Esophagus mucosa (tissue), 1 donor: ENCODE results near the gene MYO15A. TPM values are rescaled to one million over a fixed set of nuclear protein-coding genes. Genes with fewer than 3 reads are reported as not detected.
A peak's percentile ranks its signal among the peaks of the same experiment; 100 is the strongest.

ENCODE experiments used
- ATAC-seq: fragments of 200-7000 bp; cut with Tn5 transposase; one replicate; pipeline ENCODE4 v1.9.1; 2020
- total RNA-seq: library from RNA; stranded (reverse); gene quantifications from one replicate; pipeline ENCODE4 v1.2.4, GENCODE V29; 2023
- donor health status: DM: yes; HTN: yes; CAD: no.

Gene MYO15A
- total RNA-seq, 1 donor from 2014 or later: 0.44 TPM

DNA sequence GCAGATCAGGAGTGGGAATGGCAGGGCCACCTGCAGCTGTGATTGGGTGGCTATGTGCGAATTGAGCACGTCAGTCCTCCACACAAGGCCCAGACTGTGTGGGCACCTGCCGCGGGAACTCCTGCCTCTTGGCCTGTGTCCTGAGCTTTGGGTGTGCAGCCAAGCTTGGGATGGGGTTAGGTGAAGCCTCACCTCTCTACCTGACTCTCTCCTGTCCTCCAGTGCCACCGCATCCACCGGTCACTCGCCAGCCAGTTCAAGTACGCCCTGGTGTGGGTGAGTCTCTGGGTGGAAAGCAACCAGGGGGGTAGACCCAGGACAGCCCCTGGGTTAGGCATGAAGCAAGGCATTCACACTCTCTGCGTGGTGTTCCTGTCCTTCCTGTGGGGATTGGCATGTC, 2.3 kb upstream of the MYO15A start:
- ATAC-seq: no peak

DNA sequence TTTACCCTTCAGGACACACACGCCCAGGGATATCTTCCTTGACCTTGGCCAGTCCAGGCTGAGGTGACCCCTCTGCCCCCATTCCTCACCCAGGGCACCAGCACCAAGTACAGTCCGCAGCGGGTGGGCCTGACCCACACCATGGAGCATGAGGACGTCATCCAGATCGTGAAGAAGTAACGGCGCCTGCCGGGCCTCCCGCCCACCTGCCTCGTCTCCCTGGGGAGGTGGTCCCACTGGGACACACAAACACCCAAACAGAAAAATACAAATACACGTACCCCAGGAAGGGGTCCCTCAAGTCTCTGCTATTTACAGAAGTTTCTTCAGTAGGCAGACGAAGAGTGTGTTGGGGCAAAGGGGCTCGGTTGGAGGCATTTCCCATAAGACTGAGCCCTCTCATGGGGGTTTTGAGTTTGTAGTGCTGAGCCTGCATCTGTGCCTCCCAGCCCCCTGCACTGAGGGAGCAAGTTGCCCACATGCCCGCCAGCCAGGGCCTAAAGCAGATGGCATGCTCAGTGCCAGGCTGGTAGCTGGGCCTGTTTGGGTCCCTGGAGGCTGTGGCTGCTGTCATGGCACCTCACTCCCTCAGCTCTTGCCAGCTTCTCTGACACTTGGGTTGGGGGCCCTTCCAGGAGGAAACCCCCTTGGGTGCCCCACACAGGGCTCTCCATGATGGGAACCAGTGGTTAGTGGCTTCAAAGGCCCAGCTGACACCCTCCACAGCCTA, 1.3 kb upstream of the MYO15A start:
- no peak for ATAC-seq

DNA sequence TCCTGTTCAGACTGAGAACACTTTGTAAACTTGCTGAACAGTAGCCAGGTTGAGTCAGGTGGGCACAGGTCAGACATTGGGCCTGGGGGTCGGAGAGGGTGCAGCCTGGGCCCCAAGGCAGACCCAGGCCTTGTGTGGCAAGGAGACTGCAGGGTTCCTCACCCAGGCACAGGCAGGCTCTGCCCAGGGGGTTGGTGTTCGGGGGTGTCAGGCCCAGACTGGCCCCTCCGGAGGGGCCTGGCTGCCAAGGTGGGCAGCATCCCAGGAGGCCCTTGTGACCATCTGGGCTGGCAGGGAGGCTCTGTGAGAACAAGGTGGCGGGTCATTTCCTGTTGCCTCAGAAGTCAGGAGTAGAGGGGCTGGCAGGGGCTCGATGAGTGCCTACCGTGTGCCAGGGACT, 585 bp upstream of the MYO15A start:
- ATAC-seq: no peak

DNA sequence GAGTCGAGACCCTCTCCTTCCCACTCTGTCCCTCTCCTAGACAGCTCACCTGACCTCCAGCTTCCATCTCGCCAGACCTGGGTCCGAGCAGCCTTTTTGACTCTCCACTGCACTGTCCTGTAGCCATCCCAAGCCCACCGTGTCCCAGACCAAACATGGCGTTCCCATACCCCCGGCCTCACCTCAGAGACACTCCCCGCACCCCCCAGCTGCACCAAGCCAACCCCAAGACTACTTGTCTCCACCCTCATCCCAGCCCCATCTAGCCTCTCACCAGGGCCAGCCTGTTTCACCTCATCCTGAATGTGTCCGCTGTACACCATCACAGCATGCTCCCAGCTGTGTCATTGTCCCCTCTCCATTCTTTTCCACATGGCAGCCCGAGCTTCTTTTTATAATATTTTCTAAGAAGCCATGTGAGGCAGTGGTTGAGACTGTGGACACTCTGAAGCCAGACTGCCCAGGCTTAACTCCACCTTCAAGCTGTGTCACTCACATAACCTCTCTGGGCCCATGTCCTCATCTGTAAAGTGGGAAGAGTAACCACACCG, 1.5 kb downstream of the MYO15A start:
- no peak for ATAC-seq

DNA sequence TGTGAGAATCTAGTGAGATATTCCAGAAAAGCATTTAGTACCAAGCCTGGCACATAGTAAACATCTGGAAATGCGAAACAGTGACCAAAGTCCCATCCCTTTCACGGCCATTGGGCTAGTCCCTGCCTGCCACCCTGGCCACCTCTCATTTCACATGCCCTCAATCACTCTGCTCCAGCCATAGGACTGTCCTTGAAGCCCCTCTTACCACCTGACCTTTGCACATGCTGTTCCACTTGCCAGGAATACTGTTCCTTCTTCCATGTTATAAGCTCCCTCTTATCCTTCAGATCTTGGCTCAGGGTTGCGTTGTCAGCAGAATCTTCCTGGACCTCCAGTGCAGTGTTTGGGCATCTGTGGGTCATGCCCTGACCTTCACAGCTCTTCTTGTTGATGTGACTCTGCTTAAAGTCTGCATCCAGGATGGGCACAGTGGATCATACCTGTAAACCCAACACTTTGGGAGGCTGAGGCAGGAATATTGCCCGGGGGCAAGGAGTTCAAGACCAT, 2.1 kb downstream of the MYO15A start:
- no peak for ATAC-seq

DNA sequence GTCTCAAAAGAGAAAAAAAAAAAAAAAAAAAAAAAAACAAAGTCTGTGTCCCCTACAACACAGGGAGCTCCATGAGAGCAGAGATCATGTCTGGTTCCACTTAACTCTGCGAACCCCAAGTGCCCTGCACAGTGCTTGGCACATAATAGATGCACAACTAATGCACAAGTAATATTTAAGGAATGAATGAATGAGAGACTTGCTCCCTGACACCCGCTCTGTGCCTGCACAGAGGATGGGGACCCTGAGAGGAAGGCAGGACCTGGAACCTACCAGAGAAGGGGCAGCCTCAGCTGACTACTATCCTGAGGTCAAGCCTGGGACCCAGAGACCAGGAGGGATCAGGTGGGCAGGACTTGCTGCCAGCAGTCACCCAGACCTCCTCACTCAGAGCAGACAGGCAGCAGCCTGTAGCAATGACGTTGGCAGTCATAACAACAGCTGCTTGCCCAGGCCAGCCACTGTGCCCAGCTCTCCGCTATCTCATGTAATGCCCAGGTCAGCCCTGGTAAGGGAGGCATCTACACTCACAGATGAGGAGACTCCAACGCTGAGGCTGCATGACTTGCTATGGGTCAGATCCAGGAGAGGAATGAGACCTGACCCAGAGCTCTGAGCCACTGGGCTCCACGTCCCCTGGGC, 2.9 kb downstream of the MYO15A start:
- ATAC-seq: peak; percentile 11

DNA sequence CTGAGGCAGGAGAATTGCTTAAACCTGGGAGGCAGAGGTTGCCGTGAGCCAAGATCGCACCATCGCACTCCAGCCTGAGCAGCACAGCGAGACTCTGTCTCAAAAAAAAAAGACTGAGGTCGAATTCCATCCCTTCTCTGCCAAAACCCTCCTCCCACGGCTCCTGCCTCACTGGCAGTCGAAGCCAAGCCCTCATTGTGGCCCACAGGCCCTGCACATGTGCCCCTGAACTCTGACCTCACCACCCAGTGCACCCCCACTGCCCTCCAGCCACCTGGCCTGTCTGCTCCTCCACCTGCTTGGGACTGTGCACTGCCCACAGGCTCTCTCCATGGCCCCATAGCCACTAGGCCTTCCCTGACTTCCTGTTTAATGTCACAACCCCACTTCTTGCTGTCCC, 7.0 kb downstream of the MYO15A start:
- ATAC-seq: no peak

DNA sequence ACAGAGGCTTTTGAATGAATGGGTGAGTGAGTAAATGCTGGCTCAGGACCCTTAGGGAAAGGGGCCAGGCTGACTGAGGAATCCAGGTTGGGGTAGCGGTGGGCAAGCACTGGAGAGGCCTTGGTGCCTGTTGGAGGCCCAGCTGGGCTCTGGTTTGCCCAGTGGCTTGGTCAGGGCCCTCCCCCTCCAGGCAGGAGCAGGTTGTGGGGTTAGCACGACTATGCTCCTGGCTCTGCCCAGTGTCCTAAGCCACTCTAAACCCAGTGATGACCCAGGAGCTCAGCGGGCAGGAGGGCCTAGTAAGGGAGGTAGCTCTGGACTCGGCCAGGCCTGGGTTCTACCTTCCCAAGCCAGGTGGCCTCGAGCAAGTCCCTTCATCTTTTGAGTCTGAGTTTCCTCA, 7.5 kb downstream of the MYO15A start:
- ATAC-seq: no peak

DNA sequence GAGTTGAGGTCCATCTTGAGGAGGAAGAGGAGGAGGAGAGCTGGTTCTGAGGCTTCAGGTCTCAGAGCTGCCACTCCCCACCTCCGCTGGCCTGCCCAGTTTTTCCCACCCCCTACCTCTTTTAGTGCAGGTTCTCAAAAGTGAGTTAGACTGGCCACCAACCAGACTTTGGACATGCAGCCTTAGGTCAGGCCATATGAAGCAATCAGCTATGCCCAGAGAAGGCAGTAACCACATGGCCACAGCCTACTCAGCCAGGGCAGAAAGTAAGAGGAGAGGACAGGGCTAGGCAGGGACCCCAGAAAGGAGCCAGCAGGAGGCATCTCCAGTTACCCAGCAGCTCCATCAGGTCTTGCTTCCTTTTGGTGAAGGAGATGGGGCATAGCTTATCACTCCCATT, 9.0 kb downstream of the MYO15A start:
- ATAC-seq: no peak

DNA sequence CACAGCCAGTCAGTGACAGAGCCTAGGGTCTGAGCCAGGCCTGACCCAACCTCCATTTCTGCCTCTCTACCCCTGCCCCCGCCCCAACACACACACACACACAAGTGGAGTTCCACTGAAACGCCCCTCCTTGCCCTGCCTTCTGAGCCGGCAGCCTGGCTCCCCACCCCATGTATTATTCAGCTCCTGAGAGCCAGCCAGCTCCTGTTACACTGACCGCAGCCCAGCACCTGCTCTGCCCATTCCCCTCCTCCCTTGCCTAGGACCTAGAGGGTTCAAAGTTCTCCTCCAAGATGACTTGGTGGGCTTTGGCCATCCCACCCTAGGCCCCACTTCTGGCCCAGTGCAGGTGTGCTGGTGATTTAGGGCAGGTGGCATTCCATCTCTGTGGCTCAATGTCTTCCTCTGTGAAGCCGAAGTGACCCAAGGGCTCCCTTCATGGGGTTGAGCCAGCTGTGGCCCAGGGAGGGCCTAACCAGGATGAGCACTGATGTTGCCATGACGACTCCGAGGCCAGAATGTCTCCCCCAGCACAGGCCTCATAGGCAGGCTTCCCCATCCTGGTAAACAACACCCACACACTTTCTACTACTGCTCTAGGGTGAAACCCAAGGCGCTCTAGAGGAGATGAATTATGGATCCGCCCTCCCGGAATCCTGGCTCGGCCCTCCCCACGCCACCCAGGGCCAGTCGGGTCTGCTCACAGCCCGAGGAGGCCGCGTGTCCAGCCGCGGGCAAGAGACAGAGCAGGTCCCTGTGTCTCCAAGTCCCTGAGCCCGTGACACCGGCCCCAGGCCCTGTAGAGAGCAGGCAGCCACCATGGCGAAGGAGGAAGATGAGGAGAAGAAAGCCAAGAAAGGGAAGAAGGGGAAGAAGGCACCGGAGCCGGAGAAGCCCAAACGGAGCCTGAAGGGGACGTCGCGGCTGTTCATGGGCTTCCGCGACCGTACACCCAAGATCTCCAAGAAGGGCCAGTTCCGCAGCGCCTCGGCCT, 9.7 kb downstream of the MYO15A start:
- no peak for ATAC-seq

DNA sequence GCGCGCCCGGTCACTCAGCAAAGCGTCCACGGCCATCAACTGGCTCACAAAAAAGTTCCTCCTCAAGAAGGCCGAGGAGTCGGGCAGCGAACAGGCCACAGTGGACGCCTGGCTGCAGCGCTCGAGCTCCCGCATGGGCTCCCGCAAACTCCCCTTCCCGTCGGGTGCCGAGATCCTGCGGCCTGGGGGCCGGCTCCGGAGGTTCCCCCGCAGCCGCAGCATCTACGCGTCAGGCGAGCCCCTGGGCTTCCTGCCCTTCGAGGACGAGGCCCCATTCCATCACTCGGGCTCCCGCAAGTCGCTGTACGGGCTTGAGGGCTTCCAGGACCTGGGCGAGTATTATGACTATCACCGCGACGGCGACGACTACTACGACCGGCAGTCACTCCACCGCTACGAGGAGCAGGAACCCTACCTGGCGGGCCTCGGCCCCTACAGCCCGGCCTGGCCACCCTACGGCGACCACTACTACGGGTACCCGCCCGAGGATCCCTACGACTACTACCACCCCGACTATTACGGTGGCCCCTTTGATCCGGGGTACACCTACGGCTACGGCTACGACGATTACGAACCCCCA, 10.7 kb downstream of the MYO15A start:
- ATAC-seq: no peak

DNA sequence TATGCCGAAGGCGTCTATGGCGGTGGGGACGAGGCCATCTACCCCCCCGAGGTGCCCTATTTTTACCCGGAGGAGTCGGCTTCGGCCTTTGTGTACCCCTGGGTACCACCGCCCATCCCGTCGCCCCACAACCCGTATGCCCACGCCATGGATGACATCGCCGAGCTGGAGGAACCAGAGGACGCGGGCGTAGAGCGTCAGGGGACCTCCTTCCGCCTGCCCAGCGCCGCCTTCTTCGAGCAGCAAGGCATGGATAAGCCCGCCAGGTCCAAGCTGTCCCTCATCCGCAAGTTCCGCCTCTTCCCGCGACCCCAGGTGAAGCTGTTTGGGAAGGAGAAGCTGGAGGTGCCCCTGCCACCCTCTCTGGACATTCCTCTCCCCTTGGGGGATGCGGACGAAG, 11.4 kb downstream of the MYO15A start:
- ATAC-seq: no peak

DNA sequence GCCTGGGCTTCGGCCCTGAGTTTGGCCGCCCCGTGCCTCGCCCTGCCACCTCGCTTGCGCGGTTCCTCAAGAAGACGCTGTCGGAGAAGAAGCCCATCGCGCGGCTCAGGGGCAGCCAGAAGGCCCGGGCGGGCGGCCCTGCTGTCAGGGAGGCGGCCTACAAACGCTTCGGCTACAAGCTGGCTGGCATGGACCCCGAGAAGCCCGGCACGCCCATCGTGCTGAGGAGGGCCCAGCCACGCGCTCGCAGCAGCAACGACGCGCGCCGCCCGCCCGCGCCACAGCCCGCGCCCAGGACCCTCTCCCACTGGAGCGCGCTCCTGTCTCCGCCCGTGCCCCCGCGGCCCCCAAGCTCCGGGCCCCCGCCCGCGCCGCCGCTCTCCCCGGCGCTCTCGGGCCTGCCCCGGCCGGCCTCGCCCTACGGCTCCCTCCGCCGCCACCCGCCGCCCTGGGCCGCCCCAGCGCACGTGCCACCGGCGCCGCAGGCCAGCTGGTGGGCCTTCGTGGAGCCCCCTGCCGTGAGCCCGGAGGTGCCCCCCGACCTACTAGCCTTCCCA, 12.0 kb downstream of the MYO15A start:
- no peak for ATAC-seq

DNA sequence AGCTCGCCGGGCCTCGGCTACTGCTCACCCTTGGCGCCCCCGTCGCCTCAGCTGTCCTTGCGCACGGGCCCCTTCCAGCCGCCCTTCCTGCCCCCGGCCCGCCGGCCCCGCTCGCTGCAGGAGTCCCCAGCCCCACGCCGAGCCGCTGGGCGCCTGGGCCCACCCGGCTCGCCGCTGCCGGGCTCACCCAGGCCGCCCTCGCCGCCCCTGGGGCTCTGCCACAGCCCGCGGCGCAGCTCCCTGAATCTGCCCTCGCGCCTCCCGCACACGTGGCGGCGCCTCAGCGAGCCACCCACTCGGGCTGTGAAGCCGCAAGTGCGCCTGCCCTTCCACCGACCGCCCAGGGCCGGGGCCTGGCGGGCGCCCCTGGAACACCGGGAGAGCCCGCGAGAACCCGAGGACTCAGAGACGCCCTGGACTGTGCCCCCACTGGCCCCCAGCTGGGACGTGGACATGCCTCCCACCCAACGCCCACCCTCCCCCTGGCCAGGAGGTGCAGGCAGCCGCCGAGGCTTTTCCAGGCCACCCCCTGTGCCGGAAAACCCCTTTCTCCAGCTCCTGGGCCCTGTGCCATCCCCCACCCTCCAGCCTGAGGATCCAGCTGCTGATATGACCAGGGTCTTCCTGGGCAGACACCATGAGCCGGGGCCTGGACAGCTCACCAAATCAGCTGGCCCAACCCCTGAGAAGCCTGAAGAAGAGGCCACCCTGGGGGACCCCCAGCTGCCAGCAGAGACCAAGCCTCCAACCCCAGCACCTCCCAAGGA, 12.8 kb downstream of the MYO15A start:
- no peak for ATAC-seq

DNA sequence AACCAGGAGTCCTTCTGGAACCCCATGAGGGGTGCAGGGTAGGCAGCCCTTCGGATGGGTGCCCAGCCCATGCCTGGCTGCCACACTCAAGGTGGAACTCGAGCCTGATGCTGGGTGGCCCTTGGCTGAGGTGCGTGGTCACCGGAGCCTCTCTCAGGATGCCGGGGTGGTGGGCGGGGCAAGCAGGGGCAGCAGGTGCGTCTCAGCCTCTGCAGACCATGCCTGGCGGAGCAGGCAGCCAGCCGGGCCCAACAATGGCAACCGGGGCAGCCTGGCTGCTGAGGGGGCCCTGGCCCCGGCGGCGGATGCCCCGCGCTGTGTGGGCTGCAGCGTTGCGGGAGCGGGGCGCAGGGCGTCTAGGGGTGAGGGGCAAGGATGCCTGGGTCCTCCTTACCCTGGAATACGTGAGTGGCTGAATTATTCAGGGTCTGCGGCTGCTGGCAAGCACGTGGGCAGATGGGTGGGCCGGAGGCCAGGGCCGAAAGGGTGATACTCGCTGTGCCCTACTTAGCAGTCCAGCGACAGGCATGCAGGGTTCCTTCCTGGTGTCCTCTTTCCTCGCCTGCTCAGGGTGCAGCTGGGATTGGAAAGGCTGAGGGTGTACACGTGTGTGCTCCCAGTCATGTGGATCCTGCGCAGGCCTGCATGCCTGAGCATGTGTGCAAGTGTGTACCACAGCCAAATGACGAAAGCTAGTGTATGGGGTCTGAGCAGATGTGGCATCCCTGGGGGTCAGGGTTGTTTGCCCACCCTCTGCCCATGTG, 14.6 kb downstream of the MYO15A start:
- ATAC-seq: peak; percentile 52

DNA sequence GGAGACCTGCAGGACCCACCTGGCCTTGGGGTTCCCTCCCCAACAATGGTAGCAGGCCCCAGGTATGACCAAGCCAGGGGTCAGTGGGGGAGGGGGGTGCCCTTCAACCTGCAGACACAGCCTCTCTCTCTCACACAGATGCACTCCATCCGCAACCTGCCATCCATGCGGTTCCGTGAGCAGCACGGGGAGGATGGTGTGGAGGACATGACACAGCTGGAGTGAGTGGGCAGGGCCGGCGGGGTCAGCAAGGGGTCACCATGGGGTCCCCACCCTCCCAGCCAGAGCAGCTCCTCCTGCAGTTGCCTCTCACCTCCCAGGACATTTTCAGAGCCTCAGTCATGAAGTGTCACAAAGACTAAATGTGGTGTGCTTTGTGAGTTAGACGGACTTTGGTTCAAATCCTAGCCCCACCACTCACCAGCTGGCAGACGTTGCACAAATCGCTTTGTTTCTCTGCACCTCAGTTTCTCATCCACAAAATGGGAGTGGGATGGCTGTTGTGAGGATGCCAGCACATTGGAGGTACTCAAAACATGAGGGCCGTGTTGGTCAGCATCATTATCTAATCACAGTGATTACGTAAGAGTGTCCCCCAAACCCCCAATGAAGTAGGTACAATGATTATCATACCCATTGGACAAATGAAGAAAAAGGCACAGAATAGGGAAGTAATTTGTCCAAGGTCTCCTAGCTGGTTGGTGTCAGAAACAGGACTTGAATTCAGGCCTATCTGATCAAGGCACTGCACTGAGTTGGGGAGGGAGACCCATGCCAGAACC, 16.0 kb downstream of the MYO15A start:
- no peak for ATAC-seq

DNA sequence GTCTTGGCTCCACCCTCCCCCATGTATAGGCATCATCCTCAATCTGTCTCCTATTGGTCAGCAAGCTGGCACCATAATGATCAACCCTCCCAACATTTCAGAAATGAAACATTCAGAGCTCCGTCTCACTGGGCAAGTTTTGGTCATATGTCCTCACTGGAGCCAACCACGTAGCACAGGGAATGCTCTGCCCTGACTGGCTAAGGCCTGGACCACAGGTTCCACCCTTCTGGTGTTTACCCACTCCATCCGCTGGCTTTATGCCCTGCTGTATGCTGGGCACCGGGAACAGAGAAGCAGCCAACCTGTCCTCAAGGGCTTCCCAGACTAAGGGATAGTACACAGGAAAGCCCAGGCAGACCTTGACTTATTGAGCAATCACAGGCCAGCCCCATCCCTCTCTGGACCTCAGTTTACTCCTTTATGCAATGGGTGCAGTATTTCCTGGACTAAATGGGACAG, 20.5 kb downstream of the MYO15A start:
- ATAC-seq: peak; percentile 74

DNA sequence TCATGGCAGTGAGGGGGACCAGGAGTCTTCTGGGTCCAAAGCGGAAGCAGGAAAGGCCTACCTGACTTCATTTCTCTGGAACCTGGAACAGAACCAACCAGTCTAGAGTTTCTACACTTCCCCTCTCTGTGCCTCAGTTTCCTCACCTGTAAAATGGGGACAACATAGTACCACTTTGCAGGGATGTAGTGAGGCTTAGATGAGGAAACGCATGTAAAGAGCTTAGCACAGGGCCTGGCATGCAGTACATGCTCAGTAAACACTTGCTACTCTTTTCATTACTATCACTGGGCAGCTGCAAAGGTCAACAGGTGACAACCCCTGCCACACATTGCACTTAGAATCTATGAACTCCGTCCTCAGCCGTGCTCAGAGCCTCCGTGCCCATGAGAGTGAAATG, 24.2 kb downstream of the MYO15A start:
- no peak for ATAC-seq

DNA sequence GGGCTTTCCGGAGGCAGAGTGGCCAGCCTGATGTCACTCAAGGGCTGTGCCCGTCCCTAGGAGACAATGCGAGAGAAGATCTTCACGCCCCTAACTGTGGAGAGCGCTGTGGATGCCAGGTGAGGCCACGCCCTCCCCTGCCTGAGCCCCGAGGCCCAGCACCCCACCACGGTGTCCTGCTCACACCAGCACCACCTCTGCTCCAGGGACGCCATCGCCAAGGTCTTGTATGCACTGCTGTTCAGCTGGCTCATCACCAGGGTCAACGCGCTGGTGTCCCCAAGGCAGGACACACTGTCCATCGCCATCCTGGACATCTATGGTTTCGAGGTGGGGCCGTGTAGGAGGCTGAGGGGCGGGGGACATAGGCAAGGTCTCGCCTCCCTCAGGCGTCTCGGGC, 27.8 kb downstream of the MYO15A start:
- ATAC-seq: no peak
